IPS-20b (cell line): ENCODE measurements around the gene SPATA46.
"Not testable (repeated sequence)": the region's sequence is repeated elsewhere in the genome, so short reads cannot be mapped to it uniquely, and the experiment has no call there.

Experiments
- H3K27ac ChIP-seq: one replicate; pipeline ENCODE4 v1.5.1; 2013; ENCODE audit warnings: low read length
- H3K27me3 ChIP-seq: 2 replicates; pipeline ENCODE4 v1.6.1; 2013; ENCODE audit warnings: mild to moderate bottlenecking, low read length, inconsistent platforms; ENCODE audit not compliant: insufficient read depth
- H3K36me3 ChIP-seq: 2 replicates; pipeline ENCODE4 v1.6.1; 2013; ENCODE audit warnings: low read depth, mild to moderate bottlenecking, inconsistent platforms, low read length, moderate library complexity; ENCODE audit not compliant: insufficient read depth
- H3K4me1 ChIP-seq: 2 replicates; pipeline ENCODE4 v1.6.1; 2013; ENCODE audit warnings: mild to moderate bottlenecking, control low read depth, inconsistent platforms, low read length, moderate library complexity; ENCODE audit not compliant: insufficient read depth
- H3K4me3 ChIP-seq: 2 replicates; pipeline ENCODE4 v1.5.1; 2013; ENCODE audit warnings: mild to moderate bottlenecking, low read length, inconsistent platforms
- H3K9ac ChIP-seq: 2 replicates; pipeline ENCODE4 v1.6.1; 2013; ENCODE audit warnings: low read depth, mild to moderate bottlenecking, inconsistent platforms, low read length, moderate library complexity
- H3K9me3 ChIP-seq: 2 replicates; pipeline ENCODE4 v1.6.1; 2013; ENCODE audit warnings: mild to moderate bottlenecking, low read depth, low read length, inconsistent platforms; ENCODE audit not compliant: insufficient read depth

SPATA46 gene

GRCh38 chr1:162360874-162361260 lies 15.8 kb downstream of the SPATA46 start:
- no peak overlapping the region for H3K4me3 ChIP-seq
- no peaks in the 10 kb centered on the region for H3K27me3 ChIP-seq
- no peaks in the 10 kb centered on the region for H3K9me3 ChIP-seq
- peaks cover 13% of the 10 kb centered on the region for H3K36me3 ChIP-seq
- no peak overlapping the region for H3K27ac ChIP-seq
- 0 out of 2 replicates have a peak, but pooled peaks cover 4% of the 10 kb centered on the region for H3K4me1 ChIP-seq
- no peak overlapping the region for H3K9ac ChIP-seq

DNA sequence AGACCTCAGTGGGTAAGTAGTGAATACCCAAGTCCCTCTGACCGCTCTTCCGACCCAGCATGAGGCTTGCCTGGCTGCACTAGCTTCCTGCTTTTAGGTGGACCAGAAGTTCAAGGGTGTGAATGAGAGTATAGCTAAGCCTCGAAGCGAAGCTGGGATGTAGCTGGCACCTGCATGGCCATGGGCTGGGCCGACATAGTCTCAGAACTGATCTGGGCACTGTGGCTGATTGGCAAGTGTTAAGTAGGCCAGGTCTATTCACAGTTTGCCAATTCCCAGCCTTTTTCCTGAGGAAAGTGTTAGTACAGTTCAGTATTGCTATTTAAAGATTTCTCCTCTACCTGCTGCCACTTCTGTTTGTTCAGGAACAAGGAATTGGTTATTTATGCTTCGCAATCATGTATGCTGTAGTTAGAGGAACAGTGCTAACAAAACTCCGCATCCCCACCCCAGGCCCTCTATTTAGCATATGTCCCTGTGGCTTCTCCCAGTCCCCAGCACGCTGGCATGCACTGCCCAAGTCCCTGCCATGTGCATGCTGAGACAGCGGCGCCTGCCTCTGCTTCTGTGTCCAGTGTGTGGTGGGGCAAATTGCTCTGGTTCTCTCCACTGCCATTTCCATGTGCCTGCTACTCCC lies 16.3 kb downstream of the SPATA46 start:
- Histone ChIP-seq H3K9me3 (no peaks in the 10 kb centered on the region), H3K4me1 (0 out of 2 replicates have a peak, but pooled peaks cover 4% of the 10 kb centered on the region), H3K4me3 (no peak overlapping the region), H3K27ac (no peak overlapping the region), H3K27me3 (no peaks in the 10 kb centered on the region), H3K9ac (no peak overlapping the region), H3K36me3 (peaks cover 17% of the 10 kb centered on the region)

GRCh38 chr1:162359523-162360236 lies 17.0 kb downstream of the SPATA46 start:
- no peak overlapping the region for H3K27ac ChIP-seq
- H3K9me3 ChIP-seq: no peaks in the 10 kb centered on the region
- 0 out of 2 replicates have a peak, but pooled peaks cover 4% of the 10 kb centered on the region for H3K4me1 ChIP-seq

GRCh38 chr1:162358928-162359327 lies 17.7 kb downstream of the SPATA46 start:
- H3K9ac ChIP-seq: no peak overlapping the region
- H3K4me1 ChIP-seq: peaks cover 4% of the 10 kb centered on the region; the same call in 1 of the 2 replicates
- H3K27ac ChIP-seq: no peak overlapping the region
- no peak overlapping the region for H3K4me3 ChIP-seq
- peaks cover 22% of the 10 kb centered on the region for H3K36me3 ChIP-seq
- H3K27me3 ChIP-seq: no peaks in the 10 kb centered on the region
- H3K9me3 ChIP-seq: no peaks in the 10 kb centered on the region

More at GRCh38 chr1:162359523-162360236, 17.0 kb downstream of the SPATA46 start:
- Histone ChIP-seq H3K36me3 (peaks cover 22% of the 10 kb centered on the region), H3K27me3 (no peaks in the 10 kb centered on the region), H3K9ac (no peak overlapping the region), H3K4me3 (no peak overlapping the region)

DNA sequence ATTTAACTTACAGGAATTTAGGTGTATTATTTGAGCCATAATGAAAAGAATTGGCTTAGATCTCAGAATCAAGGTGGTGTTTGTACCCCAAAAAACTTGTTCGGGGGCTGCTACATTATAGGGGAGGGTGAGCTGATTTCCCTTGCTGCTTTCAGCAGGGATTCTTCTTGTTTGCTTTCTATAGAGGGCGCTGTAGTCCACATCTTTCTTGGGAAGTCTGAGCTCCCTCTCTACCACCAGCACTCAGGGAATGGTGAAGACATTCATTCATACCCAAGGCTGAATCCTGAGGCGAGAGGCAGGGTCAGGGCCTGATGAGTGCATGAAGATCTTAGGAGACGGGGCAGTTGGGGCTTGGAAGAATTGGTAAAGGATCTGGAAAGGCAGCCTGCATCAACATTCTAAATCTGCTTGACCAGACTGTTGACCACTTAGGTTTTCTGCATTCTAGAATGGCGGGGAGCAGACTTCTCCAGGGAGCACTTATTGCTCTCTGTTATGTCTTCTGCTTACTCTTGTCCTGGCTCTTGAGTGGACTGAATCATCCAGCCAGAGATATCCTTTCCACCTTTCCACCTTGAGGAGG lies 18.9 kb downstream of the SPATA46 start:
- H3K4me3 ChIP-seq: no peak overlapping the region
- no peak overlapping the region for H3K9ac ChIP-seq
- H3K4me1 ChIP-seq: peaks cover under 1% of the 10 kb centered on the region; the same call in 1 of the 2 replicates
- no peaks in the 10 kb centered on the region for H3K27me3 ChIP-seq
- H3K27ac ChIP-seq: no peak overlapping the region
- H3K36me3 ChIP-seq: peaks cover 22% of the 10 kb centered on the region
- H3K9me3 ChIP-seq: no peaks in the 10 kb centered on the region

GRCh38 chr1:162353702-162354101 lies 23.0 kb downstream of the SPATA46 start:
- H3K27ac ChIP-seq: no peak overlapping the region
- H3K27me3 ChIP-seq: no peaks in the 10 kb centered on the region
- H3K9ac ChIP-seq: peak overlapping the region; percentile 15; the same call in 1 of the 2 replicates
- H3K36me3 ChIP-seq: peaks cover 11% of the 10 kb centered on the region
- no peak overlapping the region for H3K4me3 ChIP-seq
- no peaks in the 10 kb centered on the region for H3K9me3 ChIP-seq
- peaks cover 2% of the 10 kb centered on the region; the same call in 1 of the 2 replicates for H3K4me1 ChIP-seq

DNA sequence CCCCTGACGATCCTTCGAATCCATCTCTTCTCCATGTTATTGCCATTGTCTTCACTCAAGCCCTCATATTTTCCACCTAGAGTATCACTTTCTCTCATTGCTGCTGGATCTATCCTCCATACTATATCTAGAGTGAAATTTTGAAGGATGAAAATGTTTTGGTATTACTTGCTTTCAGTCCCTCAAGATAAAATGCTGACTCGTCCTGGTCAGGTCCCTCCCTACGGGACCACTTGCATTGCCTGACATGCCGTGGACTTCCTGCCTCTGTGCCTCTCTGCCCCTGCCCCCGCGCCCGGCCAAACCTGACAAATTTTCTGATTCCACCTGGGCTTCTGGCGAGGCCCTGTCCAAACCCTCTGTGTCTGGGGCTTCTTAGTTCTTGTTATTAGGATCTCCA lies 23.6 kb downstream of the SPATA46 start:
- Histone ChIP-seq H3K27ac (no peak overlapping the region), H3K9ac (0 out of 2 replicates have a peak overlapping the region, but pooled peaks have one; percentile 15), H3K4me3 (no peak overlapping the region), H3K4me1 (peaks cover 2% of the 10 kb centered on the region; the same call in 1 of the 2 replicates), H3K9me3 (no peaks in the 10 kb centered on the region), H3K27me3 (no peaks in the 10 kb centered on the region), H3K36me3 (peaks cover 9% of the 10 kb centered on the region)

DNA sequence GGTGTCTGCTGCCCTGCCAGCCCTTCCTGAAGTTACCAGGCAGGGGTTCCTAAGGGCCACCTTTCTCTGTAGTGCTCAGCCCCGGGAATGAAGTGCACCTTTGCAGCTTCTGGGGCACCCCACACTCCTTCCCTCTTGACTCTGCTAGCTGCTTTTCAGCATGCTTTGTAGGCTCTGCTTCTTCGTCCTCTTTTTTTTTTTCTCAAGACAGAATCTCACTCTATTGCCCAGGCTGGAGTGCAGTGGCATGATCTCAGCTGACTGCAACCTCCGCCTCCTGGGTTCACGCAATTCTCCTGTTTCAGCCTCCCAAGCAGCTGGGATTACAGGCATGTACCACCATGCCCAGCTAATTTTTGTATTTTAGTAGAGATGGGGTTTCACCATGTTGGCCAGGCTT lies 24.8 kb downstream of the SPATA46 start:
- H3K4me3 ChIP-seq, H3K4me1 ChIP-seq, H3K36me3 ChIP-seq, H3K27me3 ChIP-seq, H3K9ac ChIP-seq, H3K27ac ChIP-seq, H3K9me3 ChIP-seq: not testable (repeated sequence)

DNA sequence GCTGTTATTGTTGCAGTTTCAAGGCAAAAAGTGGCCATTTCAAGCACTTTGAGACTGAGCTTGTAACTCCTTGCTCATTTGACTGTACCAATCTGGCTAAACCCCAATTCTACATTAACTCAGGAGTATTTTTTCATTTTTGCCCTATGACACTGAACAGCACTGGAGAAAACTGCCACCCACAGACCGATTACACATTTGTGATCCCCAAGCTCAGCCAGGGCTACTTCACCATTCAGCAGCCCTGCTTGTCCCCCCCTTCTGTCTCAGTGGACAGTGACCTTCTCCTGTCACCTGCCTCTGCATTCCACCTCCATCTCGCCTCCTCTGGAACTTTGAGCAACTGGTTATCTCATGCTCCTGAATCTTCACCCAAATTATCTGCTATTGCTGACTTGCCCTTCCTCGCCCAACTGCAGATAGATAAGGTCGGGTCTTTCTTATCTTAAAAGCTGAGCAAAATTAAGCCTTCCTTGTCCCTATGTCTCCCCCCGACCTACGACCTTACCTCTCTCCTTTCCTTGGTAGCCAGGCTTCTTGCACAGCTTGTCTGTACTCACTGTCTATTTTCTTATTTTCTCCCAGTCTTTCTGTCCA lies 25.3 kb downstream of the SPATA46 start:
- Histone ChIP-seq H3K9ac (no peak overlapping the region), H3K9me3 (no peaks in the 10 kb centered on the region), H3K4me3 (no peak overlapping the region), H3K27me3 (no peaks in the 10 kb centered on the region), H3K4me1 (peaks cover 2% of the 10 kb centered on the region; the same call in 1 of the 2 replicates), H3K27ac (no peak overlapping the region), H3K36me3 (peaks cover 9% of the 10 kb centered on the region)

DNA sequence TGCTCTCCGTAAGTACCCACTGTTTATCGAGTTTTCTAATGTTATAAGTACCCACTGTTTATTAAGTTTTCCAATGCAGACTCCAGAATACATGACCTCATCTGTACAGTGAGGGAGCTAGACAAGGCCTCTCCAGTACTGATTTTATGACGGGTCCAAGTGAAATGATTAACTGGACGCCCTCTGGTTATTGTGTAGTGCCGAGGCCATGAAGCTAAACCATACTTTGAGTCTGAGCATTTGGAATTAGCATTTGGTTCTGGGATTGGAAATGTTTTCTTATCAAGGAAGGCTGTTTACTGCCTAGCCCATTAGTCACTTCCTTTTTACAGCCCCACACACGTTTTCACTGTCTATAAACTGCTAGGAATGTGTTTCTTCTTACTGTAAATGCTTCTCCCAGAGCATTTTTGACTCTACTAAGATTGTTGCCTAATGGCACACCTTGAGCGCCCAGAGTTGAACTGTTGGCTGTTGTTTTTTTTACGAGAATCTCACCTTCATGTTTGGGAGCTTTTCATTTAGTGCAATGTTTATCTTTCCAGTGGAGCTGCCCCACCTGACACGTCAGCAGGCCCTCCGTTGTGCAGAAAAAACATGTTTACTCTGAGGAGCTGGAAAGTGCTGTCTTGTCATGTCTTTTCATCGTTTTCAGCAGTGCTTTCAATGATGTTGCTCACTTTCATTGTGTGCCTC lies 26.9 kb downstream of the SPATA46 start:
- Histone ChIP-seq H3K9ac (no peak overlapping the region), H3K27ac (no peak overlapping the region), H3K4me1 (peaks cover 2% of the 10 kb centered on the region; the same call in 1 of the 2 replicates), H3K36me3 (no peaks in the 10 kb centered on the region), H3K4me3 (no peak overlapping the region), H3K9me3 (no peaks in the 10 kb centered on the region), H3K27me3 (no peaks in the 10 kb centered on the region)

GRCh38 chr1:162347281-162347680 lies 29.4 kb downstream of the SPATA46 start:
- Histone ChIP-seq H3K9ac (no peak overlapping the region), H3K27me3 (no peaks in the 10 kb centered on the region), H3K4me3 (no peak overlapping the region), H3K4me1 (no peaks in the 10 kb centered on the region), H3K9me3 (no peaks in the 10 kb centered on the region), H3K27ac (no peak overlapping the region), H3K36me3 (no peaks in the 10 kb centered on the region)
